HCT116 (cell line): ENCODE results near the gene GCK. TPM values are rescaled to one million over a fixed set of nuclear protein-coding genes. Genes with fewer than 3 reads are reported as not detected.

Experiments
- ATAC-seq: fragments of 200-7000 bp; cut with Tn5 transposase; 2 replicates; pipeline ENCODE4 v1.9.1; 2020; ENCODE audit warnings: mild to moderate bottlenecking, moderate library complexity
- BruUV-seq: library from RNA; stranded (reverse); fragments of 400-500 nt; replicated peaks from 2 replicates; lab custom pipeline; 2021; lab: Mats Ljungman, UMichigan
- CTCF ChIA-PET: fragments of 300-600 bp; sonication (Branson Sonifier 250); formaldehyde crosslinking; loops from one replicate; lab custom pipeline; 2021; ENCODE audit warnings: antibody characterized with exemption; lab: Charles Lee
- POLR2A ChIA-PET: fragments of 300-600, 350-600 bp; sonication (Branson Sonifier 250); formaldehyde crosslinking; loops from one replicate; lab custom pipeline; 2021; ENCODE audit warnings: antibody characterized with exemption; lab: Charles Lee
- RAD21 ChIA-PET, 2 experiments: fragments of 300-600 bp; sonication (Branson Sonifier 250); formaldehyde crosslinking; loops; one replicate each; lab custom pipeline; 2023; ENCODE audit warnings: low total read pairs in 2 of 2; ENCODE audit not compliant: uncharacterized antibody in 2 of 2, unreplicated experiment in 2 of 2, low non-redundant PET in 1 of 2; lab: Charles Lee
- DNase-seq: peaks from one replicate; pipeline ENCODE4 v3.0.0-alpha.2; 2010; ENCODE audit warnings: low read depth, low spot score
- H2AFZ ChIP-seq: fragments of 200-600 bp; shearing (Covaris generic), sonication (generic); 2 replicates; pipeline ENCODE4 v1.6.1; 2017; ENCODE audit warnings: low read depth, mixed run types, mixed read lengths, antibody characterized with exemption, low read length; ENCODE audit not compliant: poor library complexity, severe bottlenecking
- H3K27ac ChIP-seq: 2 replicates; pipeline ENCODE4 v1.5.1; 2012; ENCODE audit warnings: low read depth, low read length
- H3K27me3 ChIP-seq: fragments of 200-600 bp; sonication (generic); 2 replicates; pipeline ENCODE4 v1.6.1; 2016; ENCODE audit warnings: mixed run types, low read length, mixed read lengths; ENCODE audit not compliant: insufficient read depth
- H3K36me3 ChIP-seq, 2 experiments: fragments of 200-500 bp in 1 of 2; fragments of 200-600 bp in 1 of 2; sonication (Bioruptor generic) in 1 of 2; sonication (generic) in 1 of 2; 2 replicates each; pipeline versions ENCODE4 v1.5.1 to v1.6.1; 2014 to 2016; ENCODE audit warnings: low read length in 2 of 2, inconsistent platforms in 1 of 2, mixed read lengths in 1 of 2, mixed run types in 1 of 2; ENCODE audit not compliant: insufficient read depth in 2 of 2, control insufficient read depth in 1 of 2
- H3K4me1 ChIP-seq, 2 experiments: fragments of 200-600 bp in 1 of 2; sonication (generic) in 1 of 2; 2 replicates each; pipeline versions ENCODE4 v1.5.1 to v1.6.1; 2012 to 2017; ENCODE audit warnings: low read length in 2 of 2, inconsistent platforms in 1 of 2, mild to moderate bottlenecking in 1 of 2, mixed read lengths in 1 of 2, mixed run types in 1 of 2, moderate library complexity in 1 of 2; ENCODE audit not compliant: insufficient read depth in 2 of 2, control insufficient read depth in 1 of 2
- H3K4me2 ChIP-seq: fragments of 200-600 bp; sonication (generic); 2 replicates; pipeline ENCODE4 v1.6.1; 2017; ENCODE audit warnings: mixed run types, low read length, mixed read lengths
- H3K4me3 ChIP-seq, 2 experiments: fragments of 200-600 bp in 1 of 2; sonication (generic) in 1 of 2; replicated peaks in 1 of 2; 2 replicates each; pipeline ENCODE4 v1.5.1; 2011 to 2016; ENCODE audit warnings: low read length in 2 of 2, control low read depth in 1 of 2, low read depth in 1 of 2, mild to moderate bottlenecking in 1 of 2, mixed read lengths in 1 of 2, mixed run types in 1 of 2
- H3K79me2 ChIP-seq: fragments of 200-600 bp; sonication (generic); 2 replicates; pipeline ENCODE4 v1.6.1; 2017; ENCODE audit warnings: mild to moderate bottlenecking, mixed run types, low read length, moderate library complexity, mixed read lengths; ENCODE audit not compliant: insufficient read depth
- H3K9ac ChIP-seq: fragments of 200-600 bp; sonication (generic); 2 replicates; pipeline ENCODE4 v1.6.1; 2016; ENCODE audit warnings: low read length, mixed read lengths
- H3K9me2 ChIP-seq: fragments of 200-600 bp; sonication (generic), shearing (Covaris generic); 2 replicates; pipeline ENCODE4 v1.6.1; 2017; ENCODE audit warnings: mixed run types, mild to moderate bottlenecking, moderate library complexity; ENCODE audit not compliant: insufficient read depth
- H3K9me3 ChIP-seq, 2 experiments: fragments of 200-500 bp in 1 of 2; fragments of 200-600 bp in 1 of 2; sonication (Bioruptor generic) in 1 of 2; sonication (generic) in 1 of 2; 2 replicates each; pipeline ENCODE4 v1.6.1; 2014 to 2017; ENCODE audit warnings: low read length in 2 of 2, mixed read lengths in 2 of 2, inconsistent platforms in 1 of 2, low read depth in 1 of 2, mild to moderate bottlenecking in 1 of 2, mixed run types in 1 of 2, moderate library complexity in 1 of 2; ENCODE audit not compliant: control insufficient read depth in 1 of 2, insufficient read depth in 1 of 2
- H4K20me1 ChIP-seq: fragments of 200-600 bp; sonication (generic), shearing (Covaris generic); 2 replicates; pipeline ENCODE4 v1.6.1; 2017; ENCODE audit warnings: mixed run types, mild to moderate bottlenecking, moderate library complexity; ENCODE audit not compliant: insufficient read depth
- ATF3 ChIP-seq: IDR thresholded peaks from 2 replicates; pipeline ENCODE4 v1.6.1; 2012
- CBX3 ChIP-seq: IDR thresholded peaks from 2 replicates; pipeline ENCODE4 v1.6.1; 2012; ENCODE audit warnings: low read depth
- CEBPB ChIP-seq: IDR thresholded peaks from 2 replicates; pipeline ENCODE4 v1.6.1; 2012; ENCODE audit warnings: low read depth
- CTCF ChIP-seq, 3 experiments: fragments of 200-600 bp in 1 of 3; sonication (generic) in 1 of 3; IDR thresholded peaks in 2 of 3; conservative IDR thresholded peaks in 1 of 3; 2 replicates each; pipeline ENCODE4 v1.5.1; 2012 to 2017; ENCODE audit warnings: low read depth in 2 of 3, low read length in 2 of 3, antibody characterized with exemption in 1 of 3, borderline replicate concordance in 1 of 3, control low read depth in 1 of 3, mild to moderate bottlenecking in 1 of 3, mixed read lengths in 1 of 3, mixed run types in 1 of 3, moderate library complexity in 1 of 3; ENCODE audit not compliant: insufficient read depth in 1 of 3
- EGR1 ChIP-seq: IDR thresholded peaks from 2 replicates; pipeline ENCODE4 v1.6.1; 2012; ENCODE audit warnings: low read depth
- ELF1 ChIP-seq: IDR thresholded peaks from 2 replicates; pipeline ENCODE4 v1.6.1; 2012; ENCODE audit warnings: low read depth, borderline replicate concordance
- EZH2 ChIP-seq: fragments of 200-600 bp; sonication (generic); IDR thresholded peaks from 2 replicates; pipeline ENCODE4 v1.6.1; 2017; ENCODE audit warnings: antibody characterized with exemption, mixed run types
- EZH2phosphoT487 ChIP-seq: fragments of 200-600 bp; IDR thresholded peaks from 2 replicates; pipeline ENCODE4 v1.6.1; 2018; ENCODE audit warnings: antibody characterized with exemption, borderline replicate concordance
- FOSL1 ChIP-seq: IDR thresholded peaks from 2 replicates; pipeline ENCODE4 v1.6.1; 2012; ENCODE audit warnings: low read depth
- MAX ChIP-seq: IDR thresholded peaks from 2 replicates; pipeline ENCODE4 v1.6.1; 2012
- POLR2A ChIP-seq: IDR thresholded peaks from 2 replicates; pipeline ENCODE4 v1.7.0; 2011; ENCODE audit warnings: borderline replicate concordance; ENCODE audit not compliant: insufficient read depth, insufficient read length; ENCODE audit errors: extremely low read depth
- POLR2AphosphoS5 ChIP-seq: IDR thresholded peaks from 2 replicates; pipeline ENCODE4 v1.6.1; 2011; ENCODE audit warnings: mild to moderate bottlenecking, low read depth, low read length, moderate library complexity
- RAD21 ChIP-seq: IDR thresholded peaks from 2 replicates; pipeline ENCODE4 v1.6.1; 2012; ENCODE audit warnings: low read depth, mild to moderate bottlenecking
- REST ChIP-seq: IDR thresholded peaks from 2 replicates; pipeline ENCODE4 v1.6.1; 2012; ENCODE audit warnings: low read depth
- SP1 ChIP-seq: IDR thresholded peaks from 2 replicates; pipeline ENCODE4 v1.6.1; 2012; ENCODE audit warnings: low read depth
- SRF ChIP-seq: IDR thresholded peaks from 2 replicates; pipeline ENCODE4 v1.6.1; 2012; ENCODE audit warnings: low read depth
- TCF7L2 ChIP-seq: IDR thresholded peaks from 2 replicates; pipeline ENCODE4 v1.7.0; 2011; ENCODE audit warnings: borderline replicate concordance, inconsistent platforms; ENCODE audit not compliant: insufficient read depth, insufficient read length; ENCODE audit errors: extremely low read depth
- ZBTB33 ChIP-seq: IDR thresholded peaks from 2 replicates; pipeline ENCODE4 v1.6.1; 2011; ENCODE audit warnings: mild to moderate bottlenecking, low read length, moderate library complexity; ENCODE audit not compliant: insufficient replicate concordance; ENCODE audit errors: extremely low read depth
- ZFX ChIP-seq: fragments of 450-650 bp; IDR thresholded peaks from 2 replicates; pipeline ENCODE4 v1.6.1; 2017
- ZNF274 ChIP-seq: fragments of 200-500 bp; sonication (Bioruptor generic); IDR thresholded peaks from 2 replicates; pipeline ENCODE4 v1.6.1; 2014; ENCODE audit warnings: mild to moderate bottlenecking, low read depth, low read length, inconsistent platforms
- intact Hi-C: fragments of 100-400 bp; cut with micrococcal nuclease; formaldehyde crosslinking; loops from 2 replicates; pipeline ENCODE4 v1.10.0; 2022
- total RNA-seq: library from RNA; stranded (reverse); gene quantifications from one replicate; pipeline ENCODE4 v1.2.1, GENCODE V29; 2021; ENCODE audit not compliant: unreplicated experiment

Gene GCK
- total RNA-seq, 1 experiment from 2014 or later = 0.34 TPM

- Histone ChIP-seq H2AFZ (no peak overlapping the region), H3K4me1 (peaks cover 0 to 5% of the 10 kb centered on the region in 2 experiments; a peak in 1 of 4 replicates), H3K36me3 (no peaks in the 10 kb centered on the region), H4K20me1 (no peaks in the 10 kb centered on the region), H3K79me2 (no peaks in the 10 kb centered on the region), H3K4me2 (no peak overlapping the region), H3K9me3 (no peaks in the 10 kb centered on the region), H3K9ac (no peak overlapping the region), H3K27ac (no peak overlapping the region), H3K9me2 (no peaks in the 10 kb centered on the region), H3K27me3 (no peaks in the 10 kb centered on the region), H3K4me3 (no peak overlapping the region)
- RAD21 ChIA-PET = no interaction called here
- CTCF ChIA-PET = no interaction called here
- intact Hi-C loops = no loop called here
- ATAC-seq (no peak), DNase-seq (no peak)
- POLR2A ChIA-PET = no interaction called here
- TF ChIP-seq RAD21 (no peak), REST (no peak), FOSL1 (no peak), ZBTB33 (no peak), CBX3 (no peak), ATF3 (no peak), SP1 (no peak), EGR1 (no peak), ZNF274 (no peak), EZH2 (no peak), POLR2AphosphoS5 (no peak), CEBPB (no peak), ELF1 (no peak), SRF (no peak), MAX (no peak), CTCF (IDR thresholded peaks at IDR 0.05 in 2 of 3, conservative IDR thresholded peaks at IDR 0.05 in 1 of 3; ENCODE audit: borderline replicate concordance in 1 of 3, insufficient read depth in 1 of 3, low read depth in 2 of 3, low read length in 2 of 3) (no peak), TCF7L2 (no peak), POLR2A (no peak), EZH2phosphoT487 (no peak), ZFX (no peak)
- TF ChIP-seq, all 23 proteins: peak for 0
- BruUV-seq = no TSS peak
These were observed 49.0 kb upstream of the GCK start for GRCh38 chr7:44238116-44238695.
